ENCODE data around the gene MYO1C.
A peak's percentile ranks its signal among the peaks of the same experiment; 100 is the strongest.
"Not testable (repeated sequence)": the region's sequence is repeated elsewhere in the genome, so short reads cannot be mapped to it uniquely, and the experiment has no call there.

The MYO1C gene

DNA sequence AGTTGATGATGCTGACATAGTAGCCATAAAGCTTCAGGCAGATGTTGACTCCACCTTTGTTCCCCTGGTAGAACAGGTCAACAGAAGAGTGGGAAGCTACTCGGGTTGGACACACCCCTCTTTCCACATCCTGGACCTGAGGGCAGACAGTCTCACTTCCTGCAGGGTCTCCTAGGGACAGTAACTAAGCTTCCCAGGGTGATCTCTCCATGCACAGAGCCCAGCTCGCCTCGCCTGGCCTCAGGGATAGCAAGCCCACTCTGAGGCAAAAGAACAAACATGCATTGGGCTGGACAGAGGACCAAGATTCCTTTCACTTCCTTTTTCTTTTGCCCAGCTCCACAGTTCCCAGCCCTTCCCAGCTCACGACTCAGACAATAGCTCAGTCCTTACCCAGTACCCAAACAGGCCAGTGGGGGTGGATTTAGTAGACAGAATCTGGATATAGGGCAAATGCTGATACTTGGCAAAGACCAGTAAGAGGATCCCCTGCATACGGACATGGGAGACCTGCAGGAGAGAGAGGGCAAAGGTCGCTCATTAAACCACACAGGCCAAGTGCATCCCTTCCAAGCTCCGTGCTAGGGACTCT, 16.9 kb upstream of the MYO1C start:
- no peak for DNase-seq (ENCODE audit: low read depth in 3 of 3)

DNA sequence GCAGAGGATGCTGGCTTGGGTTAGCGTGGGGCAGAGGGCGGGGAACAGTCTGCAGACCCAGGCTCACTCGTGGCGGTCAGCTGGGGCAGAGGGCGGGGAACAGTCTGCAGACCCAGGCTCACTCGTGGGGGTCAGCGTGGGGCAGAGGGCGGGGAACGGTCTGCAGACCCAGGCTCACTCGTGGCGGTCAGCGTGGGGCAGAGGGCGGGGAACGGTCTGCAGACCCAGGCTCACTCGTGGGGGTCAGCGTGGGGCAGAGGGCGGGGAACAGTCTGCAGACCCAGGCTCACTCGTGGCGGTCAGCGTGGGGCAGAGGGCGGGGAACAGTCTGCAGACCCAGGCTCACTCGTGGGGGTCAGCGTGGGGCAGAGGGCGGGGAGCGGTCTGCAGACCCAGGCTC, 16.2 kb upstream of the MYO1C start:
- DNase-seq (ENCODE audit: low read depth in 3 of 3) = not testable (repeated sequence)

DNA sequence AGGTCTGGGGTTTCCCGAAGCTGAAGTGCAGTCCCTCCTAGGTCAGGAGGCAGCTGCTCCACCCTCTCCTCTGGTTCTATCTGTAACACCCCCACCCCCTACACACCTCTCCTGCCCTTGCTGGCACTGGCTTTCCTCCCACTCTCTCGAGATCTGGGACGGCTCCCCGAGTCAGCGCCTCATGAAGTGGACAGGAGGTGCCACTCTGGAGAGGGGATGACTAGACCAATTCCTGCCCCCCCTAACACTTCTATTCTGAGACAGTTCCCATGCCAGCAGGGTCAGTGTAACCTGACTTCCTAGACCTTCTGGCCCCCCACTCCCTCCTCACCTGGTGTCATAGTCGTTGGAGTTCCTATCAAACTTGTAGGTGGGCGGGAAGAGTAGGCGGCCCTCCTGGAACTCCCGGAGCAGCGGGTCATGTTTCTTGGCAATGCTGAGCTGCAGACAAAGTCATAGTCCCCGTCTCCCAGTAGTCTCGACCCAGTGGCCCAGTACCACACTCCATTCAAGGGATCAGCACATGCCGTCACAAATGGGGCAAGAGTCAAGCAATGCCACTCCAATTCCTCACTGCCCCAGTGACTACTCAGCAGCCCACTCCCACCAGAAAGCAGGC, 14.3 kb upstream of the MYO1C start:
- DNase-seq (ENCODE audit: low read depth in 3 of 3) = no peak

DNA sequence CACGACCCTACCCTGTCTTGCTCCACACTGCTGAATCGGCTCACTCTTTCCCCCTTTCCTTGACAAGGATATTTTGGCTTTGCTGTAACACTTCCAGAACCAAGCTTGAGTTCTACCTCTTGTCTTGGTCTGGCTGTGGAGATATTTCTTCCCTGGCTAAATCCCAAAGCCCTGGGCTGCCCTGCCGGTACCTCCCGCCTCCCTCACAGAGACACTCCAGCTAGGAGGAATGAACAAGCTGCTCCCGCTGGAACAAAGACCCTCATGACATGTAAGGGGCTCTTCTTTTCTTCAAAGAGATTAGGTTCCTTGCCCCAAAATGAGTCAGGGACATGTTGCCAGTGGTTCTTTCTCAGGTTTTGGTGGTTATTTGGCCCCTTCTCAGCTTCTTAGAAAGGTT, 13.1 kb upstream of the MYO1C start:
- DNase-seq (ENCODE audit: low read depth in 3 of 3) = no peak

DNA sequence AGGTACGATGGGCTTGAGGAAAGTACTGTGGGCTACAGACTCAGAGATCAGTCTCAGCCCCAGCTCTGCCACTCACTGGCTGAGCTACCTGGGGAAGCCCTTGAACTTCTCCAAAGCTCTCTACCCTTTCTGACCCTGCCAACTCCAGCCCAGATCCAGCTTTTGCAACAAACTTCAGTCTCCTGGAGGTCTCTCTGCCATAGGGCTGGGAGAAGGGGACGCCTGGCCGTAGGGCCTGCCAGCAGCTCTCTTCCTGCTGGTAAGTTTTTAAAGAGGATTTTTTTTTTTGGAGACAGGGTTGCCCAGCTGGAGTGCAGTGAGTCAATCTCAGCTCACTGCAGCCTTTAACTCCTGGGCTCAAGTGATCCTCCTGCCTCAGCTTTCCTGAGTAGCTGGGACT, 12.4 kb upstream of the MYO1C start:
- no peak for DNase-seq (ENCODE audit: low read depth in 3 of 3)

DNA sequence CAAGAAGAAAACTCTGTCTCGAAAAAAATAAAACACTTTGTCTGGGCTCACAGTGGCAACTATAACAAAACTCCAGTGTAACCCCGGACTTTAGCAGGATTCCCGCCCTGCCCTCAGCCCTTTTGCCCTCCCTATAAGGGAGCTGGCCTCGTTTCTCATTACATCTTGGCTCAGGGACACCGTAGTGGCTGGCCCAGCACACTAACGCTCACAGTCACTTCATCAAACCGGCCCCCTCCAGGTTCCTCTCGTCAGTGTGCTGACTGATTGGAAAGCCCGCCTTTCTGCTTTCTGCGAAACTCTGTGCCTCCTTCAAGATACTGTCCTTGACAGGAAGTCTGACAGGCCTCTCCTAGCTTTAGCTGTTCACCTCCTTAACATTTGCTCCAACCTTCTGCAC, 11.2 kb upstream of the MYO1C start:
- no peak for DNase-seq (ENCODE audit: low read depth in 3 of 3)

DNA sequence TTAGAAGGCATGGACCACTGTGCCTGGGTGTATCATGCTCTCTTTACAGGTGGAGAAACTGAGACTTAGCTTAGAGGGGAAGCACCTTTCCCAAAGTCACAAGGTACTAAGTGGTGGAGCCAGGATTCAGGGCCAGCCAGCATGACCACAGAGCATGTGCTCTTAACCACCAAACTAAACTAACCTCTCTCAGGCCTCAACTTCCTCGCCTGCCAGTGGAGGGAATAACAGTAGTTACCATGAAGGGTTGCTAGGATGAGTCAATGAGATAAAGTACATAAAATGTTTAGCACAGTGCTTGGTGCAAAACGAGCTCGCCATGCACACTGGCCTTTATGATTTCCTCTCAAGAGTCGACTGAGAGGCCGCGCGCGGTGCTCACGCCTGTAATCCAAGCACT, 6.4 kb upstream of the MYO1C start:
- DNase-seq (ENCODE audit: low read depth in 3 of 3) = no peak

DNA sequence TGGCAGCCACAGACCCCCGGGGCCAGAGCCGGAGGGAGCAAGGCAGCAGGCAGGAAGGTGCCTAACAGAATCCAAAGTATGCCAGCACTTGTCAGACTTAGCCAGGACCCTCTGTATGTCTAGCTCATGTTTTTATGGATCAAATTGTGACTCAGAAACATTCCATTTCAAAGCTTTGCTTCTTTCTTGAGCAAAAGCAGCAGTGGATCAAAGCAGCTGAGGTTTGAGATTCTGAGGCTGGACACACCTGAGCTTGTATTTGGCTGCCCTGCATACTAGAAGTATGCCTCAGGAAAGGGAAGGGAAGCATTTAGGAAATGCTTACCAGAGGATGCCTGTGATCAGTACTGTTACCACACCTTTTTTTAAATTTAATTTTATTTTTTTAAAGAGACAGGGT, 5.7 kb upstream of the MYO1C start:
- no peak for DNase-seq (ENCODE audit: low read depth in 3 of 3)

DNA sequence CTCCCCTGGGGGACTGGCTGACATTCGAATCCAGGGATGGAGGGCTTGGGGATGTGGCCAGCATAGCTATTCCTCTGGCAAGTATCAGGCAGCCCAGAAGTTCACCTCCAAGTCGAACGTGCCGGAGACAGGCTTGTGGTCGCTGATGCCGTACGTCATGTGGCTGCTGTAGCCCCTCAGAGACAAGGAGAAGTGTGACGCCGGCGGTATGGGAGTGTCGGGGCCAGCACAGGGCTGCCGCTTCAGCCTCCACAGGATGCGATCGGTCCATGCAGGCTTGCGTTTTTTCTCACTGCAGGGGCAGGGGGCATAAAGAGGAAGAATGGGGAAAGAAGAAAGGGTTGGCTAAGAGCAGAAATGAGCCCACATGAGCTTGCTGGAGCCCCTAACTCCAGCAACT, 5.3 kb upstream of the MYO1C start:
- DNase-seq (ENCODE audit: low read depth in 3 of 3) = no peak

DNA sequence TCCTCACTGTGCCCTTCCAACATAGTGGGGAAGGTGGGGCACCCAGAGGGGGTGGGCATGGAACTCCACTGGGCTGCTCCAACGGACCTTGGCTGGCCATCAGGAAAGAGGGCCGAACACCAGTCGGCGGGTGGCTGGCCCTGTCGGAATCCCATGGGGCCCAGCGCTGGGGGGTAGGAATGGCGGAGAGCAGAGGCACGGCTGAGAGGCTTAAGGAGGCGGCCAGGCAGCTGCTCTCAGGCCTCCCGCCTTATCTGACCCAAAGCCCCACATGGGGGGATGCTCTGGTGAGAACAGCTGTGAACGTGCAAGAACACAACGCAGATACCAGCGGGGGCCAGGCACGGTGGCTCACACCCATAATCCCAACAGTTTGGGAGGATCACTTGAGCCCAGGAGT, 4.4 kb upstream of the MYO1C start:
- no peak for DNase-seq (ENCODE audit: low read depth in 3 of 3)

DNA sequence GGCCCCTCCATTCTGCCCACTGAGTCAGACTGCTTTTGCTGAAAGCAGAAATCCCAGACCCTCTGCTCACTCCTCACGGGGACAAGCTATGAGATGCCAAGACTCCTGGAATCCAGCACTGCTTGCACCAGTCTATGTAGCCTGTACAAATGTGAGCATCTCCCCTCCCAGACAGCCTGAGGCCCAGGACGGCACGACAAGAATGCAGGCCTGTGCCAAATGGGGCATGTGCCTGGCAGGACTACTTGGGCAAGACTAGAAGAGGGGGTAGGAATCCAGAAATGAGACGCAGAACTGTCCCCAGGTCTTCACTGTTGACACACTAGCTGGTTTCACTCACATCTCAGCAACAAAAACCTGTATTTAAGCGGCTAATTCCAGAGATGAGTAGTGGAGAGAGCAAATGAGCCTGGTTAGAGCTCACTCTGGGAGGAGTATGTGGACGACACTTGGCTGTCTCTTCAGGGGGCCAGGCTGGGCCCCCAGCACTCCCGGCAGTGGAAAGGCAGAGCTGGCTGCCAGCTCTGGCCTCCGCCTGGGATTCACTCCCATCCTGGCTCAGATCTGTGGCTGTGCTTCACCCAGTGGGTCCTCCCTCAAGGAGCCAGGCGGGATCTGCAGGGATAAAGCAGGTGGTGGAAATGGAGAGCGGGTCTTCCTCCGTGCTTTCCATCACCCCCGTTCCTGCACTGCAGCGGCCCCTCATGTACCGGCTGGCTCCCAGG, 2.9 kb upstream of the MYO1C start:
- DNase-seq (ENCODE audit: low read depth in 3 of 3) = no peak

DNA sequence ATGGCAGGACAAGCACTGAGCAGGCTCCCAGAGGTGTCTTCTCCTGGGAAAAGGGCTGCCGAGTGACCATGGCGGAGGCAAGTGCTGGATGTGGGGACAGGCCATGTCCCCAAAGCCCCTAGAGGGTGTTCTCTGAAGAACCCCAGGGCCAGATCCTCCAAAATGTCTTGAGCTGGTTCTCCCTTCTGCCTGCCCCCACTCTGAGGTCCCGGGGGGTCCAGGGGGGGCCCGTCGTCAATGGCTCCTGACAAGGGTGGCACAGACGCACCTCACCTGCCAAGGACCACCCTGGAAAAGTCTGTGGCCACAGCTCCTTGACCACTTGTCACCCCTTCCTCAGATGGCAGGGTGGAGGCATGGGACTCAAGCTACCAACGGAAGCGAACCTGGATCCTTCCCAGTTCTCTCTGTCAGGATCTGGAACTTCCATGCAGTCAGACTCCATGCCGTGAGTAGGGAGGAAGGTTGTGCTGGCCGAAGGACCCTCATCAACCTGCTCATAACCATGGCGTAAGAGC, 2.3 kb upstream of the MYO1C start:
- no peak for DNase-seq (ENCODE audit: low read depth in 3 of 3)

DNA sequence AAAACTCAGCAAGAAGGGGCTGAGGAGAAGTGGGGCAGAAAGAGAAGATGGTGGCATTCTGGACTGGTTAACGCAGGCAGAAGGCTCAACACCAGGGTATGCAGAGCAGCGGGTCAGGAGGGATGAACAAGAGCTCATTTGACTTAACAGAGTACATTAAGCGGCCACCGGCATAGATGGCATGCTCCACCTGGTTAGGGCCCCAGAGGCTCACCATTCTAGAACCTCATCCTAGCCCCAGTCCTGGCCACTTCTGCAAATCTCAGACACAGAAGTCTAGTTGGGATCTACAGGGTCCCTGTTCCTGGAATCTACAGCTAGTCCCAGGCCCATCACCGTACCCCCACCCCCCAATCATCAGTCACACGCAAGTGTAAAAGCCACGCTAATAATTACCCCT, 1.7 kb upstream of the MYO1C start:
- DNase-seq (ENCODE audit: low read depth in 3 of 3) = no peak

DNA sequence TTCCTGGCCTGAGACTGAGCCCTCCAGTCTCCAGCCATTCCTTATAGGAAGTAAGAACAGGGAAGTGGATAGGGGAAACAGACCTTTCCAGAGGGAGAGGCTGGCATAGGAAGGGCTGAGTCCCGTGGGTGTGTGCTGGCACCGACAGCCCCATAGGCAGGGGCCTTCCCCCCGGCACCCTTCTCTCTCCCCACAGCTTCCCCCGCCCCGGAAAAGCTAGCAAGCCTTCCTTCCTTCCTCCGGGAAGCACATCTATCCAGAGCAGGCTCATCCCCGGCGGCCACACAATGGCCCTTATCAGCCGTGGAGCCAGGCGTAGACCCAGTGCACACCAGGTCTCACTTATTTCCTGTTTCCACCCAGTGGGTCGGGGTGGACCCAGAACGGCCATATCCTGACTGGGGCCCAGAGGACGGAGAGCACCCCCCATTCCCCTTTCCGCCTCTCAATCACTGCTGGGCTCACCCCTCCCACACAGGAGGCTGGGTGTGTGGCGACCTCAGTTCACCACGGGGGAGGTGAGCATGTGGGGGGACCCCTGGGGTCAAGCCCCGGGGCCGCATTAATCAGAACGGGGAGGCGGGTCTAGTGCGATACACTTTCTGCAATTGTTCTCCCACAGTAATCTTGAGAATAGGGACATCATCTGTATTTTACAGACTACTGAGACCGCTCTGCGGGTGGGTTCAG, 950 bp upstream of the MYO1C start:
- no peak for DNase-seq (ENCODE audit: low read depth in 3 of 3)

DNA sequence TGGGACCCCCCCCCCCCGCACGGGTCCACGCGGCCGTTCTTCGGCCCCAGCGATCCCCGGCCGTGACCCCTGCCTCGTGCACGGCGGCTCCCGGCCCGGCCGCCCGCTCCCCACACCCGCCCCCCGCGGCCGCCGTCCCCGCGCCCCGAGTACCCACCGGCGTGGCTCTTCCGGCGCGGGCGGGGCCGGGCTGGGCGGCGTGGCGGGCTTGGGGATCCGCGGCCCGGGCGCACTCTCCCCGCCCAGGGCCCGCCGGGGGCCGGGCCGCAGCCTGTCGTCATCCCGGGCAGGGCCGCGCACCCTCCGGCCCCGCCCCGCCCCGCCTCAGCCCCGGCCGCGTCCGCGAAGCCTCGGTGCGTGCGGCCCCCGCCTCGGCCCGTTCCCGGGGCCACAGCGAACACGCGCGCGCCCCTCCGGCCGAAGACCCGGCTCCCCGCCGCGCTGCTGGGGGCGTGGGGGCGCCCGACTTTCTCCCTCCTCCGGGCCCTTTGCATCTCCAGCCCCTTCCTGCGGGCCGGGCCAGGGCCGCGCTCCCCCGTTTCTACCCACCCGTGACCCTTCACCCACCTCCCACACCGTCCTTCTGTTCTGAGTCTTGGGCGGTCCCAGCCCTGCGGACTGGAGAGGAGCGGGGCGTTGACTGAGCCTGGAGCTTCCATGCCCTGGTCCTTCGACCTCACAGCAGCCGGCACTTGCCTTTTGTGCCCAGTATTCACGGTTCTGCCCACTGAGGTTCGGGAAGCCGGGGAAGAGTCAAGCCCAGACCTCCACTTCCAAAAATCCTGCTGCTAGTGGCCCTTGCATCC, 840 bp downstream of the MYO1C start:
- DNase-seq (ENCODE audit: low read depth in 3 of 3) = no peak

DNA sequence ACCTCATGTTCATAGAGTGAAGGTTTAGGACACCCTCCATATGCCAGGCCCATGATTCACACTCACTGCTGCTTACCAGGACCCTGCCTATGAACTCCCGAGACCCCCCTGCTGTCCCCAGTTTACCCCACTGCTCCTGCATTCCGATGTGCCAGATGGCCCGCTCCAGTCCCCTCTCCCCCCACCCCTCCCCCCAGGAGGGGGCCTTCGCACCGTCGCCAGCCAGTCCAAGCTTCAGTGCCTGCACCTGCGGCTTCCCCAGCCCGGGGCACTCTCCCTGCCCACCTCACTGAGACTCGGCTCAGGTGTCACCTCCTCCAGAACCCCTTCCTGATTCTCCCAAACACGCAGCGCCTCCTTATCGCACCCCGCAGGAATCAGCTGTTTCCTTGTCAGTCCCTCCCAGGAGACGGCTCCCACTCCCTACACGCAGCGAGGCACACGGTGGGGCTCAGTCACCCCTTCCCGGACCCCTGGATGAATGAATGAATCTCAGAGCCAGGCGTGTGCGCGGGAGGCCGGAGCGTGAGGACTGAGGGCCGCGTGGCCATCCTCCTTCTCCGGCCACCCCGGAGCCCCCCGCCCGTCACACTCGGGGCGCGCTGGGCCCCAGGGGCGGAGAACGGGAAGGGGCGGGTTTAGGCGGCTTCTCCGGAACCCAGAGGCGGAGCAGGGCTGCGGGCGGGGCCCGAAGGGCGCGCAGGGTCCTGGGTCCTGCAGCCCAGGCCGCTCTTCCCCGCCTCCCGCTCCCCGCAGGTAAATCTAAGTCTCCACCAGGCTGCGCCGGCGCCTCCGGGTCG, 1.6 kb downstream of the MYO1C start:
- peak in 2 of 3 donors; percentile 46 to 78 for DNase-seq (ENCODE audit: low read depth in 3 of 3)

DNA sequence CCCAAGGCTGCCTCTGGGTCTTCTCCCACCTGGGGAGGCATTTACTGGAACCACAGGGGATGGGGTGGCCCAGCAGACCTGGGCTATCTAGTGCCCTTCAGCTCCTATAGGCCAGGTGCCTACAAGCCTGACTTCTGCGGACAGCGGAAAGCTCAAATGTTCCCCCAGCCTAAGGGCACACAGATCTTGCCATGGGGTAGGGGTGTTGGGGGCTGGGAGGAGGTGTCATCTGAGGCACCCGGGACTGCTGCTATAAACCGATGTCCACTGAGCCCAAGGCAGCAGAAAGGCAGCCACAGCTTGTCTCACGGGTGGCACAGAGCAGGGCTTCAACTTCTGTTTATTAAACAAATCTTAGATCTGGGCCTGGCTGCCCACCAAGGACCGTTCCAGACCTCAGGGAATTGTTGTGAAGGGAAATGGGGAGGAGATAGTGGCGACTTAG, 3.6 kb downstream of the MYO1C start:
- DNase-seq (ENCODE audit: low read depth in 3 of 3) = no peak

DNA sequence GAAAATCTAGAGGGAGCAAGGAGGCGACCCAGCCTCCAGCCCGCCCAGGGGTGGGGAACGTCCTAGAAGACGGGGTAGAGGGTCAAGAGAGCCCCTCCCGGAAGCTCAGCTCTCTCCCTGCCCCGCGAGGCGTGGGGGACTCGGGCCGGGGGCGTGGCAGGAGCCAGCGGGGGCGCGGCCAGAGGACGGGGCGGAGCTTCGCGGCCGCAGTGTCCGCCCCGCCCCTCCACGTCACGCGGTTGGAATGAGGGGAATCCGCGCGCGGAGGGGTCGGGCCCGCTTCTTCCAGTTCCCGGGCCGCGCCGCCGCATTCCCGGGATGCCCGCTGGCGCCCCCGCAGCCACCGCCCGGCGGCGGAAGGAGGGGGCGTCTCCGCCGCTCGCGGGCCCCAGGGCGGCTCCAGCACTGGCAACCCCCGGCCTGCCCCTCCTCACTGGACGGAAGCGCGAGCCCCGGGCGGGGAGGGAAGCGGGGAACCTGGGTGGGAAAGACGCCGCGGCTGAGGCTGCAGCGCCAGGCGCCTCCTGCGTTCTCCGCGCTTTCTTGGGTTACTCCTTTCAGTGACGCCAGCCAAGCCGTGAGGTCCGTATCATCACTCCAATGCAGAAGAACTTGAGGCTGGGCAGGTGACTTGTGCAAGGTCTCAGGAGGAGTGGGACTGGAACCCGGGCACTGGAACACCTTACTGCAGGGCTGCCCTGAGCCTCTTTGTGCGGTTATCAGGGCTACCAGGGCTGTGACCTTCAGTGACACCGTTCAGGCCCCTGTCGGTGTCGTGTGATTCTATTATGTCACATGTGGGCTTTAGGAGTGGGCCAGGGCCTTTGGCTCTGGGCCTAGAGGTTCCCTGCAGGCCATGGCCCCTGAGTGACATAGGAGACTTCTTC, 4.3 kb downstream of the MYO1C start:
- DNase-seq (ENCODE audit: low read depth in 3 of 3) = peak in 2 of 3 donors; percentile 50 to 61

DNA sequence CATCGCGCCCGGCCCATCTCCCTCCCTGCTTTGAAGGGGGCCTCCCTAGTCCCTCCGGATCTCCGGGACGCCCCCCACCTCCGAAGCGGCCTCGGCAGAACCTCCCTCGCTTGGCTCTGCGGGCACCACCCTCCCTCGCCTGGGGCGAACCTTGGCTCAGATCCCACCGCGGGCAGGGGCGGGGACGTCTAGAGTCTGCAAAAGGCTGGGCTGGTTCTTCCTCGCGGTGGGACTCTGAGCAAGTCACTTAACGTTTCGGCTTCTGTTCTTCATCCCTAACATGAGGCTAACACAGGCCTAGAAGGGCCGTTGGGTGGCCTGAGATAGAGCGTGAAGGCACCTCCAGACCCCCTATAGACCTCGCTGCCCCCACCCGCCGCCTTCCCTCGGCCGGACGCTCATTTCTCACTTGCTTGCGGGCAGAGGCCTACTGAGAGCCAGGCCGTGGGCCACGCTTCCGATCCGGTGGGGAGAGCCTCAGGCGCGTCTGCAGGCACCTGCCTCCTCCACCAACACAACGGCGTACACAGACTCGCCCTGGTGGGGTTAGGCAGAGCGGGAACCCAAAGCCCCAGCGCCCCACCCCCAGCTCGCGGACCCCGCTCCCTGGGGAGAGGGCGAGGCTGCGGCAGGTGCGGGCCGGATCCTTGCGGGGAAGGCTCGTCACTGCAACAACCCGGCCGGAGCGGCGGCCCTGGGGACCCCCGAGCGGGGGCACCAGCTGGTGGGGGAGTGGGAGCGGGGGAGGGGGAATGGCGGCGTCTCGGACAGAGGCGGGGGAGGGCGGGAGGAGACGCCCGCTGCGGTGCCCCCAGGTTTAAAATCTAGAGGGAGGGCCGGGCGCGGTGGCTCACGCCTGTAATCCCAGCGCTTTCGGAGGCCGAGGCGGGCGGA, 5.4 kb downstream of the MYO1C start:
- peak; percentile 44 to 66 (median 61) for DNase-seq (ENCODE audit: low read depth in 3 of 3)

All from stimulated activated CD4-positive, alpha-beta T cell treated with anti-CD3 and anti-CD28 coated beads, TNF-alpha, amount 100 ng/mL, for 48 hours (primary cell).